DMS153 treated with DMSO at 0.1 percent for 48 hours (cell line): ENCODE measurements around the gene ESYT3.
"Not testable (repeated sequence)": the region's sequence is repeated elsewhere in the genome, so short reads cannot be mapped to it uniquely, and the experiment has no call there.

Experiments used
- DNase-seq: peaks from one replicate; lab custom pipeline; 2025; ENCODE audit not compliant: unreplicated experiment; lab: John Stamatoyannopoulos, UW

The ESYT3 gene

GRCh38 chr3:138441742-138442141 is 7.3 kb downstream of the ESYT3 start:
- DNase-seq, result no peak

- DNase-seq, result no peak
These were observed 8.0 kb downstream of the ESYT3 start for GRCh38 chr3:138442433-138442832.

- no peak for DNase-seq
These were observed 8.7 kb downstream of the ESYT3 start for GRCh38 chr3:138443091-138443490.

GRCh38 chr3:138443521-138444503 is 9.4 kb downstream of the ESYT3 start:
- no peak for DNase-seq

- DNase-seq, result no peak
These were observed 10.8 kb downstream of the ESYT3 start for GRCh38 chr3:138445236-138445635.

GRCh38 chr3:138445654-138446053 is 11.2 kb downstream of the ESYT3 start:
- DNase-seq, result no peak

GRCh38 chr3:138448631-138449030 is 14.2 kb downstream of the ESYT3 start:
- no peak for DNase-seq

- DNase-seq, result no peak
These were observed 15.1 kb downstream of the ESYT3 start for GRCh38 chr3:138449490-138449889.

GRCh38 chr3:138450181-138450580 is 15.8 kb downstream of the ESYT3 start:
- DNase-seq, result no peak

GRCh38 chr3:138450704-138451424 is 16.4 kb downstream of the ESYT3 start:
- no peak for DNase-seq

GRCh38 chr3:138451595-138452162 is 17.3 kb downstream of the ESYT3 start:
- no peak for DNase-seq

GRCh38 chr3:138452436-138452835 is 18.0 kb downstream of the ESYT3 start:
- no peak for DNase-seq

- DNase-seq, result not testable (repeated sequence)
These were observed 19.5 kb downstream of the ESYT3 start for GRCh38 chr3:138453940-138454339.

GRCh38 chr3:138455801-138456716 is 21.6 kb downstream of the ESYT3 start:
- no peak for DNase-seq

- no peak for DNase-seq
These were observed 22.8 kb downstream of the ESYT3 start for GRCh38 chr3:138456961-138457862.

- DNase-seq, result no peak
These were observed 23.7 kb downstream of the ESYT3 start for GRCh38 chr3:138457863-138458735.

- DNase-seq, result no peak
These were observed 24.5 kb downstream of the ESYT3 start for GRCh38 chr3:138458774-138459499.
